WTC11 (cell line): ENCODE measurements around the gene SIN3A. TPM values are rescaled to one million over a fixed set of nuclear protein-coding genes. Genes with fewer than 3 reads are reported as not detected.

Source experiments
- AFF4 ChIP-seq: sonication (generic); formaldehyde crosslinking; IDR thresholded peaks from 2 replicates; pipeline ENCODE4 v1.8.1; 2023; ENCODE audit warnings: mild to moderate bottlenecking, missing genetic modification reagents, borderline replicate concordance
- ATF2 ChIP-seq: sonication (generic); formaldehyde crosslinking; IDR thresholded peaks from 2 replicates; pipeline ENCODE4 v1.8.1; 2022; ENCODE audit warnings: low read depth, missing genetic modification reagents, borderline replicate concordance
- E2F4 ChIP-seq: sonication (generic); formaldehyde crosslinking; IDR thresholded peaks from 2 replicates; pipeline ENCODE4 v1.8.1; 2022; ENCODE audit warnings: low read depth, mild to moderate bottlenecking, moderate library complexity, missing genetic modification reagents, borderline replicate concordance
- ELF4 ChIP-seq: sonication (generic); formaldehyde crosslinking; IDR thresholded peaks from 2 replicates; pipeline ENCODE4 v1.8.1; 2022; ENCODE audit warnings: low read depth, mild to moderate bottlenecking, moderate library complexity, missing genetic modification reagents
- FOXP1 ChIP-seq: sonication (generic); formaldehyde crosslinking; IDR thresholded peaks from 2 replicates; pipeline ENCODE4 v1.8.0; 2022; ENCODE audit warnings: missing genetic modification reagents, mild to moderate bottlenecking, moderate library complexity, borderline replicate concordance
- MAX ChIP-seq: sonication (generic); formaldehyde crosslinking; IDR thresholded peaks from 2 replicates; pipeline ENCODE4 v1.8.0; 2022; ENCODE audit warnings: mild to moderate bottlenecking, missing genetic modification reagents
- ZNF121 ChIP-seq: sonication (generic); formaldehyde crosslinking; IDR thresholded peaks from 2 replicates; pipeline ENCODE4 v1.8.0; 2023; ENCODE audit warnings: missing genetic modification reagents
- ZNF423 ChIP-seq: fragments of 250-450 bp; sonication (Bioruptor Pico); IDR thresholded peaks from 2 replicates; pipeline ENCODE4 v2.1.2; 2022; ENCODE audit warnings: mild to moderate bottlenecking, moderate library complexity
- total RNA-seq: library from RNA; stranded (reverse); gene quantifications from 3 replicates; pipeline ENCODE4 v1.2.3, GENCODE V29; 2021
- TF ChIP-seq, protein P1 (sequence below): sonication (generic); formaldehyde crosslinking; IDR thresholded peaks from 2 replicates; pipeline ENCODE4 v1.8.1; 2023; ENCODE audit warnings: mild to moderate bottlenecking, missing genetic modification reagents
- TF ChIP-seq, protein P2 (sequence below): fragments of 250-450 bp; sonication (Bioruptor Pico); conservative IDR thresholded peaks from 2 replicates; pipeline ENCODE4 v1.9.0; 2021; ENCODE audit warnings: mild to moderate bottlenecking
- TF ChIP-seq, protein P3 (sequence below): sonication (generic); formaldehyde crosslinking; IDR thresholded peaks from 2 replicates; pipeline ENCODE4 v1.8.0; 2022; ENCODE audit warnings: mild to moderate bottlenecking, missing genetic modification reagents
- TF ChIP-seq, protein P4 (sequence below): sonication (generic); formaldehyde crosslinking; IDR thresholded peaks from 2 replicates; pipeline ENCODE4 v1.8.0; 2022; ENCODE audit warnings: missing genetic modification reagents

Gene SIN3A
- total RNA-seq, 1 experiment from 2014 or later, result 113 TPM

DNA sequence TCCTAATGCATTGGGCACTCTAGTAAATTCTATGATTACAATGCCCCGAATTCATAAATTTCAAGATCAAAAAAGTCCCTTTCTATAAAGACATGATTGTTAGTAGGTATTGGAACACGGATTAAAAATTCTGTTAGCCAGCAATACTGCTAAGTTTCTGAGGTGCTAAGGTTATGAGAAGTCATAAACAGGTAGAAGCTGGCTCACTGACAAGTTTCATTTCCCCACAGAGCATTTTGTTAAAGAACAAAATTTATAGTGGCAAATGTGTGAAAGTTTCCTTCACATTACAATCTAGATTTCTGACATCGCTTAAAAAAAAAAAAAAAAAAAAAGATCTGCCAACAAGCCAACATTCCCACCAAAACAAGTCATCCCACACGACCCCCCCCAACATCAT lies 70.7 kb downstream of the SIN3A start (continued):
- TF ChIP-seq, protein P1, sequence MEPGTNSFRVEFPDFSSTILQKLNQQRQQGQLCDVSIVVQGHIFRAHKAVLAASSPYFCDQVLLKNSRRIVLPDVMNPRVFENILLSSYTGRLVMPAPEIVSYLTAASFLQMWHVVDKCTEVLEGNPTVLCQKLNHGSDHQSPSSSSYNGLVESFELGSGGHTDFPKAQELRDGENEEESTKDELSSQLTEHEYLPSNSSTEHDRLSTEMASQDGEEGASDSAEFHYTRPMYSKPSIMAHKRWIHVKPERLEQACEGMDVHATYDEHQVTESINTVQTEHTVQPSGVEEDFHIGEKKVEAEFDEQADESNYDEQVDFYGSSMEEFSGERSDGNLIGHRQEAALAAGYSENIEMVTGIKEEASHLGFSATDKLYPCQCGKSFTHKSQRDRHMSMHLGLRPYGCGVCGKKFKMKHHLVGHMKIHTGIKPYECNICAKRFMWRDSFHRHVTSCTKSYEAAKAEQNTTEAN (CRISPR knock-in tag), result no peak
- no peak for TF ChIP-seq ATF2
- TF ChIP-seq FOXP1 (CRISPR knock-in tag), result no peak
- TF ChIP-seq MAX (CRISPR knock-in tag), result no peak
- TF ChIP-seq, protein P2, sequence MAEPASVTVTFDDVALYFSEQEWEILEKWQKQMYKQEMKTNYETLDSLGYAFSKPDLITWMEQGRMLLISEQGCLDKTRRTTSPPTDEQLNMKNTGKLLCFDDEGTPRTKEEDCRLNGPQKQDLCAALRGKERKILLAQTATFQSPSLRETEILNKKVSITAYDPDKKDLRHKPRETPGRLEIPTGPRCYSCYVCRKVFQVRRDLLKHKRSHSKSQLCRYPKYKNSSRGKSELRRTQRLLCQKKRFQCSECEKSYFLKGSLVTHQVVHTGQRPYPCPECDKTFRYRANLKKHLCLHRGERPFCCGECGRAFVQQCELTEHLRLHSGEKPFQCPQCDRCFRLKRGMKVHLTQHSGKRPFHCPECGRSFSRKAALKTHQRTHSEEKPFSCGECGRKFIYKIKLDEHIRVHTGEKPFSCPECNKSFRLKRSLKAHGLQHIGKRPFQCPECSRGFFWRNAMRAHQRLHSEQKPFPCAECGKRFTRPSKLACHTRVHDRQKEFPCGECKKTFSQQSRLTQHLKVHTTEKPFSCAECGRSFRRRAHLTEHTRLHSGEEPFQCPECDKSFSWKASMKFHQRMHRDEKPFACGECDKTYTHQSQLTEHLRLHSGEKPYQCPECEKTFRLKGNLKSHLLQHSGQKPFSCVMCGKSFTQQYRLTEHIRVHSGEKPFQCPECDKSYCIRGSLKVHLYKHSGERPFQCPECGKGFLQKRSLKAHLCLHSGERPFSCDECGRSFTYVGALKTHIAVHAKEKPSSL, result no peak
- no peak for TF ChIP-seq E2F4
- TF ChIP-seq, protein P3, sequence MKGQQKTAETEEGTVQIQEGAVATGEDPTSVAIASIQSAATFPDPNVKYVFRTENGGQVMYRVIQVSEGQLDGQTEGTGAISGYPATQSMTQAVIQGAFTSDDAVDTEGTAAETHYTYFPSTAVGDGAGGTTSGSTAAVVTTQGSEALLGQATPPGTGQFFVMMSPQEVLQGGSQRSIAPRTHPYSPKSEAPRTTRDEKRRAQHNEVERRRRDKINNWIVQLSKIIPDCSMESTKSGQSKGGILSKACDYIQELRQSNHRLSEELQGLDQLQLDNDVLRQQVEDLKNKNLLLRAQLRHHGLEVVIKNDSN (CRISPR knock-in tag), result no peak
- TF ChIP-seq ZNF423 (CRISPR knock-in tag), result no peak
- TF ChIP-seq ELF4 (CRISPR knock-in tag), result no peak
- TF ChIP-seq ZNF121 (CRISPR knock-in tag), result no peak
- TF ChIP-seq, protein P4, sequence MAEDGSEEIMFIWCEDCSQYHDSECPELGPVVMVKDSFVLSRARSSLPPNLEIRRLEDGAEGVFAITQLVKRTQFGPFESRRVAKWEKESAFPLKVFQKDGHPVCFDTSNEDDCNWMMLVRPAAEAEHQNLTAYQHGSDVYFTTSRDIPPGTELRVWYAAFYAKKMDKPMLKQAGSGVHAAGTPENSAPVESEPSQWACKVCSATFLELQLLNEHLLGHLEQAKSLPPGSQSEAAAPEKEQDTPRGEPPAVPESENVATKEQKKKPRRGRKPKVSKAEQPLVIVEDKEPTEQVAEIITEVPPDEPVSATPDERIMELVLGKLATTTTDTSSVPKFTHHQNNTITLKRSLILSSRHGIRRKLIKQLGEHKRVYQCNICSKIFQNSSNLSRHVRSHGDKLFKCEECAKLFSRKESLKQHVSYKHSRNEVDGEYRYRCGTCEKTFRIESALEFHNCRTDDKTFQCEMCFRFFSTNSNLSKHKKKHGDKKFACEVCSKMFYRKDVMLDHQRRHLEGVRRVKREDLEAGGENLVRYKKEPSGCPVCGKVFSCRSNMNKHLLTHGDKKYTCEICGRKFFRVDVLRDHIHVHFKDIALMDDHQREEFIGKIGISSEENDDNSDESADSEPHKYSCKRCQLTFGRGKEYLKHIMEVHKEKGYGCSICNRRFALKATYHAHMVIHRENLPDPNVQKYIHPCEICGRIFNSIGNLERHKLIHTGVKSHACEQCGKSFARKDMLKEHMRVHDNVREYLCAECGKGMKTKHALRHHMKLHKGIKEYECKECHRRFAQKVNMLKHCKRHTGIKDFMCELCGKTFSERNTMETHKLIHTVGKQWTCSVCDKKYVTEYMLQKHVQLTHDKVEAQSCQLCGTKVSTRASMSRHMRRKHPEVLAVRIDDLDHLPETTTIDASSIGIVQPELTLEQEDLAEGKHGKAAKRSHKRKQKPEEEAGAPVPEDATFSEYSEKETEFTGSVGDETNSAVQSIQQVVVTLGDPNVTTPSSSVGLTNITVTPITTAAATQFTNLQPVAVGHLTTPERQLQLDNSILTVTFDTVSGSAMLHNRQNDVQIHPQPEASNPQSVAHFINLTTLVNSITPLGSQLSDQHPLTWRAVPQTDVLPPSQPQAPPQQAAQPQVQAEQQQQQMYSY (CRISPR knock-in tag), result no peak
- TF ChIP-seq AFF4 (CRISPR knock-in tag), result no peak
